DMS114 treated with DMSO at 0.1 percent for 48 hours (cell line): Measurements from ENCODE around the gene WDR3.
"Not testable (repeated sequence)": the region's sequence is repeated elsewhere in the genome, so short reads cannot be mapped to it uniquely, and the experiment has no call there.

ENCODE experiments used
- DNase-seq: peaks from one replicate; lab custom pipeline; 2025; ENCODE audit not compliant: unreplicated experiment; lab: John Stamatoyannopoulos, UW

The WDR3 gene

DNA sequence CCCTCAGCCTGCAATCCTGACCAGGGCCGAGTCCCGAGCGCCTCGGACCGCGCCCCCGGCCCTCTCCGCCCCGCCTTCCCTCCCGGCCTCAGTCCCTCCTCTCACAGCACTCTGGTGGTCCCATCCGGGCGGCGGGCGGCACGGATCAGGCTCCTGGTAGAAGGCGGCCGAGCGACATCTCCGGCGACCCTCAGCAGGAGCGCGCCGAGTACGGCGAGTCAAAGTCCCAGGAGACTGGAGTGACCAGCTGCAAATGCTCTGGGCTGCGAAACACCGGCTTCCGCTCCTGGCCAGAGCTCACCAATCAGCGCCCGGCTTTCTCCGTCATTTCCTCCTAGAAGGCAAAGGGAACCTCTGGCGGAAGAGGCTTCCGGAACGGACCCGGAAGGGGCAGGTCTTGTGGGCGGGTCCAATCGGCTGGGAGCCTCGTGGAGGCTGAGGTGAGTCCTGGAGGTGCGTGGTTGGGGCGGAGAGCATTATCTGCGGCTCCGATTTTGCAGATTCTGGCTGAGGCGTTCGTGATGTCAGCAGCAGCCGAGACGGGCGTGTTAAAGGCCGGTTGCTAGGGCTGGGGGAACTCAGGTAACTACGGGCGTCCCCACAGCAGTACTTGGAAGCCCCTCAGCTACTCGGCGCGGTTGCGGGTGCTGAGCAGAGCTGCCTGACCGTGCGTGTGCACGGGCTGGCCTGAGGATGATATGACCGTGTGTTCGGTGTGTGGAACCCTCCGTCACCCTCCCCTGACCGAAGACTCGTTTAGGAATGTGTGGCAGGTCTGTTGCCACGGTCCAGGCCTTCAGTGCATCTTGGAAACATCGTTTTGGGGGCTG, at the start of gene WDR3, which contains the start of gene GDAP2:
Gene WDR3, plus strand, starts transcription at position 397 of the 830 bp plus-strand sequence. CDS start 3,581 bp downstream, outside the sequence.
Gene GDAP2, minus strand, starts transcription at position 279 of the 830 bp plus-strand sequence. CDS start 9,264 bp downstream, outside the sequence.
- peak; percentile 95 for DNase-seq

DNA sequence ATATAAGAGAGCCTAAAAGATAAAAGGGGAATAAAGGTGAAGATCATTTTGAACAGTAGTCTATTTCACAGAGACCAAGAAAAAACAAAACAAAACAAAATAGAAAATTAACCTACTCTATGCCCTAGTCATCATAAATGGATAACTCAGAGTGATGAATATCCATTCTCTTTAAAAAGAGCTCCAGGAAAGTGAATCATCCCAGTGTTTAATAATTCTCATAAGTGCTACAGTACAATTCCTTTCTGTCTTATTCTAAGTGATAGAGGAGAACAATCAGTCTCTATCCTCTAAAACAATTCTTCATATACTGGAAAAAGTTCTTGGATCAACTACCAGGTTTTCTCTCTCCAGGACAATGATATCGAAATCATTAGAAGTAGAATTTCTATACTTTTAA, 45.9 kb upstream of the WDR3 start:
- no peak for DNase-seq

DNA sequence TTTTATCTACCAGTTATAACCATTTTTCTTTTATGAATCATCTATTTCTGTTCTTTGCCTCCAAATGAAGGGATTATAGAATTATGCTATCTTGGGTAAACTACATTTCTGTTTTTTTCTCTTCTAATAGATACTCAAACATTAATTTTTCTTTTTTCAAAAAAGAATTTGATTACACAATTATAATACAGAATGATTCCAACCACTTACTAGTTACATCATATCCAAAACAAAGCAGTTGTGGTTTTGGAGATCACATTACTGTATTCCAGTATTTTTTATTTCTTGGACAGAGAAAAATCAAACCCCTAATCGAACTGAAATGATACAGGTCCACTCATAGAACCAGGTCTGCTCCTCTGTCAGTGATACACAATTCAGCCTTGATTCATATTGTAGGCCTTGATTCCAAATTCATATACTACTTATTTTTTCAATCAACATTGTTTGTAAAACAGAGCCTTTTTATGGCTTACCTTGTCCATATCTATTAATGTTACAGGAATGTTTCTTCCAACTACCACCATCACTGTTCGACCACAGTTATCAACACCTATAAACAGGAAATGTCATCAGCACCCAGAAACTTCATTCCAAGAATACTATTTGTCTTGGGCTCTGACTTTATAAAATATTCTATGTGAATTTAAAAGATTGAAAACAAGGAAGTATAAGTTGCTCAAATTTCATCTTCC, 43.3 kb upstream of the WDR3 start:
- no peak for DNase-seq

DNA sequence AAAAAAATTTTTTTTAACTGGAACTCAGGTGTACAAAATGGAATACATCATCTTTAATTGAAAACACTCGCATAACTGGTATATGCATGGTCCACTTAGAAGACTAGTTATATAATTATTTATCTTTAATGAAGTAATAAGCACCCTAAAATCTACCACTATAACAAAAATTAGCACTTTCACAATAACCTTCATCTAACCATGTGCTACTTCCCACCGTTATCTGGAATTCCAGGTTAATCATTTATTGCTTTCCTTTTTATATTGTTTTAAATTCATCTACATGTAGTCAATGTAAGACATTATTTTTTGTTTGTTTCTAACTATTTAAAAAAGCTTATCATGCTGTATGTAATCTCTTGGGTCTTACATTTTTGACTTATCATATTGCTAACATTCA, 39.1 kb upstream of the WDR3 start:
- no peak for DNase-seq

DNA sequence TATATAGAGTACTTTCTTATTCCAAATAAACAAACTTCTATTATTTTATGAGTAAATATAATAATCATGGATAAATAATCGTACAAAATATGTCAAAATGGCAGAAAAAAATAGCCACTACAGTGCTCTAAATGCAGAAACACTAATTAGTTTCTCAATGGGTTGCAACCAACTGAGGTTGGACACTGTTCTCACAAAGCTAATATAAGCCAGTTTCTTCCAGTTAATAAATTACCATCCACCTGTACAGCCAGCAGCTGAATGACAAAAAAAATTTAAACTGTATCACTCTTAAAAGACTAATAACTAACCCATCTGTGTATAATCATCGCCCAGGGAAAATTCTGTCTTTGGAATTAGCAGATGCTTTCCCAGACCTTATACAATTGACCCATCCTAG, 37.0 kb upstream of the WDR3 start:
- DNase-seq: no peak

DNA sequence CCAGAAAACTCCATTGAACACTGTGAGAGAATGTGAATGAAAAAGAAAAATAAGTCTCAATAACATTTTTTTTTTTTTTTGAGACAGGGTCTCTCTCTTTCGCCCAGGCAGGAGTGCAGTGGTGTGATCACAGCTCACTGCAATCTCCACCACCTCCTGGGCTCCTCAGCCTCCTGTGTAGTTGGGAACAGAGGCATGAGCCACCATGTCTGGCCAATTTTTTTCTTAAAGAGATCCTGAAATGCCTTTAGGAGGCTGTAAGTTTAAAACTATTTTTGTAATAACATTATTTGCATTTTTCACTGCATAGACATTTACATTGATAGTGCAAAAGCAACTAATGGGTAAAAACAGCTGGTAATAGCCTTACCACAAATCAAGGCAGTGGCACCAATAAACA, 35.5 kb upstream of the WDR3 start:
- DNase-seq: no peak

DNA sequence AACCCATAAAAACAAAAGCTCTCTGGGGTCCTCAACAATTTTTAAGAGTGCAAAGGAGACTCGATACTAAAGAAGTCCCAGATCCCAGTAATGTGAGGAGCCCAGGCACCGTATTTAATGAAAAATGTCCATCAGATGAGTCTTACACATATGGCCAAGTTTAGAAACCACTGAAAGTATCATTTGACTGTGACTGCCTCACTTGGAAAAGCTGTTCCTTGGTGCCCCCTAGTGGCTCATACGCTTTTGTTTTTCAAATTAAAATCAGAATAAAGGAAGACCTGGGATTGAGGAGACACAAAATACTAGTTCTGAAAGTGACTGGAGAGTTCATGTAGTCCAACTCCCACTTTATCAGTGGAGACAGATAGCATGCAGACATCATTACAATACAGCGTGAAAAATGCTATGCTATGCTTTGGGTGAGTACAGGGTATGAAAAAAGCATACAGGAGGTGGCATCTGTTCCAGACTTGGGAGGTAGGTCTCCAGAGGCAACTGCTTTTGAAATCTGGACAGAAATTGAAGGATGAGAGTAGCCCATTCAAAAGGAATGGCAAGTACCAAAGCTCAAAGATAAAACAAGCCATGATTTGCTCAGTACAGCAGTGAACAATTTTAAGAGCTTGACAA, 33.9 kb upstream of the WDR3 start:
- DNase-seq: peak; percentile 75

DNA sequence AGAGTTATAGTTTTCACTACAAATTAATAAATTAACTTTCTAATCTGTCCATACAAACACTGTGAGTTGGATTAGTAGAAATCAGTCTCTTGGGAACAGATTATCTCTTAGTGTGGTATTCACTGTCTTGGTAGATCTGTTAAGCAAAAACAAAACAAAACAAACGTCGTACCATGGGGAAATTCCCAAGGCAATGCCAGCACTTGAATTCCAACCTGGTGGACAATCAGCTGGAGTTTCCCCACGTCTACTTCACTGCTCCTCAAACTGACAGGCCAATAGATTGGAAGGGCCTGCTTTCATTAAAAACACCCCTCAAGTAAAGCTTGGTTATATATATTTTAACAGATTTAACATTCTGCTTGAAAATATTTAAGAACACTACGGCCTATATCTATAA, 32.0 kb upstream of the WDR3 start:
- DNase-seq: no peak

DNA sequence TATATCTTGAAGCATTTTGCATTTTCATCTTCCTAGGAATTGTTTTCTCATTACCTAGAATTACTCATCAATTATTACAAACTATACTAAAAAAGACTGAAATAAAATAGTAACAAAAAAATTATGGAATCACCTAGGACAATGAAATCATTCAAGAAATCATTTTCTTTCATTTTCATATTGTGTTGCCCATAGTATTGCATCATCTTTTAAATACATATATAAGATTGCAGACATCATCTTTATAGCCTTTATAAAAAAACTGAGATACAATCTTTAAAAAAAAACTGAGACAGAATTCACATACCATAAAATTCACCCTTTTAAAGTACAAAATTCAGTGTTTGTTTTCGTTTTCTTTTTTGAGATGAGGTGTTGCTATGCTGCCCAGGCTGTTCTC, 29.7 kb upstream of the WDR3 start:
- DNase-seq: no peak

DNA sequence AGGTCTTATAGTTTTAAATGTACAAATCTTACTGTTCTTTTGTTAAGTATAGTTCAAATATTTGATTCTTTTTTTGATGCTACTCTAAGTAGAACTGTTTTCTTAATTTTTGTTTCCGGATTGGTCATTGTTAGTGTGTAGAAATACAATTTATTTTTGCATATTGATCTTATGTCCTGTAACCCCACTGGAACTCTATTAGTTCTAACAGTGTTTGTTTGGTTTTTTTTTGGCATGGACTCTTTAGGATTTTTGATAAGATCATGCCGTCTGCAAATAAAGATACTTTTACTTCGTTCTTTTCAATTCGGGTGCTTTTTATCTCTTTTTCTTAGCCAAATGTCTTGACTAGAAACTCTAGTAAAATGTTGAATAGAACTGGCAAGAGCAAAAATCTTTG, 26.6 kb upstream of the WDR3 start:
- DNase-seq: no peak

DNA sequence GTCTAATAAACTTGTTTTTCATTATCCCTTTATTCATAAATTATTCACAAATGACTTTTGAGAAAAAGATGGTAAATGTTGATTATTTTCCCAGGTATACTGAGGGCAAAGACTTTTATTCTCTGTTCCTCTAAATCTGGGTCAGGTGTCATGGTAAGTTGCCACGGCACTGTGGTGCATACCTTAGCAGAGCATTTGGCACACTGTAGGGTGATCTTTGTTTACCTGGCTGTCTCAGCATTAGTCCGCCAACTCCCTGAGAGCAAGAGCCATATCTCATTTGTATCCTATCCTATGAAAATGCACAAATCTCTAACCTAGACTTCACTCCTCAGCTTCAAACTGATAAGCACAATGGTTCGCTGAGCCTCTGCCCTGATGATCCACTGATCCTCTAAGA, 25.1 kb upstream of the WDR3 start:
- DNase-seq: no peak

DNA sequence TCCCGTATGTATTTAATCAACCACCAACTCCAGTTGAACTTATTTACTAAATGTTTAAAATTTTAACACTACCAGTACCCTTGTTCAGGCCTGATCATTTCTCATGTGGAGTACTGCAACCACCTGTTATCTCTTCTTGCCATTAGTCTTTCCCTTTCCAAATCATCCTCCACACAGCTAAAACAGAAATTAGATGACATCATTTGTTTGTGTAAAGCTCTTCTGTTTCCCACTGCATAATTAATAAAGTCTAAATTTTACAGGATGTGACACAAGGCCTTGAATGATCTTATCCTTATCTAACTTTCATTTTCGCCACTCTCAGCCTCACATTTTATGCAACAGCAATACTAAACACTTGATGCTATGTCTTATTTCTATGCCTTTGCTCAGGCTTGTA, 24.5 kb upstream of the WDR3 start:
- no peak for DNase-seq

DNA sequence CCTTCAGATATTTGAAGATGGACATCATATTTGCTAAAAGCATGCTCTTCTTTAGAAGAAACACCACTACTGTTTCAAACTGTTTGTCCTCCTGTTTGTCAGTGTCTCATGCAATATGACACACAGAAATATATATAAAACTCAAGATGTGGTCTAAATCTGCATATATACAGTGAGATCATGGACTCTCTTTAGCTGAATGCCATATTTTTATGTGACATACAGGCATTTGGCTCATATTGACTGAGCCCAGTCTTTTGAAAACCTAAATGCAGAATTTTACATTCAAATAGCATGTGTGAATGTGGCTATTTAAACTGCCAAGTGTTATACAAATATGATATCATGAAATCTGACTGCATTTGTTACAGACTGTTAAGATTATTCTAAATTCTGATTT, 18.5 kb upstream of the WDR3 start:
- DNase-seq: no peak

DNA sequence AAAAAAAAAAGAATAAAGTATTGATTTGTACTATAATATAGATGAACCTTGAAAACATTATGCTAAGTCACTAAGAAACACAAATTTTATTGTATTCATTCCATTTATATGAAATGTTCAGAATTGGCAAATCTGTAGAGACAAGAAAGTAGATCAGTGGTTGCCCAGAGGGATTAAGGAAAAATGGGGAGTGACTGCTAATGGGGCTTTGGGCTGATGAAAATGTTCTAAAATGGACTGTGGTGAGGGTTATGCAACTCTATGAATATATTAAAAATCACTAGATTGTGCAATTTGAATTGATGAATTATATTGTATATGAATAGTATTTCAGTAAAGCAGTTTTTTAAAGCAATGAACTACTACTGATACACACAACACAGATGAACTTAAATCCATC, 10.2 kb upstream of the WDR3 start:
- DNase-seq: no peak

DNA sequence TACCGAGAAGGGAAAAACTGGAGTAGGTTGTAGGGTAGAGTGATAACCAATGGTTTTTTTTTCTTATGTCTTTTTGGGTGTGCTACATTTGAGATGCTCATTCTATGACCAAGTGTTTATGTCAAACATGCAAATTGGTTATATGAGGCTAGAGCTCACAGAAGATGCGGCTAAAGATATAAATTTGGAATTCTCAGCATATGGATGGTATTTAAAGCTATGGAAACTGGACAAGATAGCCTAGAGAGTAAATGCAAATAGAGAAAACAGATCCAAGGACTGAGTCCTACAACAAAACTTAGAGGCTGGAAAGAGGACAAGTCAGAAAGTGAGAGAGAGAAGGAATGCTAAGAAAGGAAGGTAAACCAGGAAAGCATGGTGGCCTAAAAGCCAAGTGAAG, 7.5 kb upstream of the WDR3 start:
- DNase-seq: no peak

DNA sequence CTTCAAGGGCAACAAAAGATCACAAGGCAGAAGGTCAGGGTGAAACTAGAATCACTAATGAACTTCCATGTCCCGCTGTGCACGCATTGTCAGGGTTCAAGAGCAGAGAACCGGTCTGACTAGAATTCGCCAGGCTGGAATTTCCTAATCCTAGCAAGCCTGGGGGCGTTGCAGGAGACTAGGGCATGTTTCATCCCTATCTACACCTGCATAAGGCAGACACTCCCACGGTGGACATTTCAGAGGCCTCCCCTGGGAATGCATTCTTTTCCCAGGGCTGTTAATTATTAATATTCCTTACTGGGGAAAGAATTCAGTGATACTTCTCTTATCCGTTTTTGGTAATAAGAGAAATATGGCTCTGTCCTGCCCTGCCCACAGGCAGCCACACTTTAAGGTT, 6.8 kb upstream of the WDR3 start:
- not testable (repeated sequence) for DNase-seq

DNA sequence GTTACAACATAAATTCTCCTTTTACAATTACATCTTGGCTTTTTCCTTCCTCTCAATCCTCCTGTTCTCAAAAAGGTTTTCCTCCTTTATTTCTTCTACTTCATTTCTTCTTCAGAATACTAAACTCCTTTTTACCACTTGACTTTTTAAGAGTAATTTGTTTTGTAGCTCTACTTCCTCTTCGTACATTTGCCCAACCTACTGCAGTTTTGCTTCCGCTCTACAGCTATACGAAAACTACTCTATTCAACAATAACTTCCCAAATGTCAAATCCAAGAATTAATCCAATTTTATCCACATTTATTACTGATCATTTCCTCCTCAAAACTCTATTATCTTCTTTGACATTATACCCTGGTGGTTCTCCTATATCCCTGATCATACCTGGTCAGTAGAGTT, 3.6 kb upstream of the WDR3 start:
- no peak for DNase-seq

DNA sequence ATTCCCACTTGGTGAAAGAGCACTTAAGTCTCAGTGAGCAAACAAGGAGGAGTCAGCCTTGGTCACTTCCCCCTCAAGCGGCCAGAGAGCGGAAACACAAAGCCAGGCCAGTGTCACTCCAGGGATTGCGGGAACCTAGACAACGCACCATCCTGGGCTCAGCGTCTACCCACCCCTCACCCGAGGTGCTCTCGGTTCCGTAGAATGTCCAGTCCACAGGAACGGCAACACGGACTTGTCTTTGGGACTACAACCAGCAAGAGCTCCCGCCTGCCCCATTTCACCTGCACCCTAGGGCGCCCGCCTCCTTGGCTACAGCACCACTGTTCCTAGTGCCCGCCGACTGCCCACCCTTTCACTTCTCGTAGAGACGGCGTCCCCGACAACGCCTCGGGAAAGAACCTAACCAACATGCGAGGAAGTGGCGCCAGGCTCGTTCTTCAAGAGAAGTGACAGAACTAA, 627 bp upstream of the WDR3 start:
- DNase-seq: peak; percentile 55

DNA sequence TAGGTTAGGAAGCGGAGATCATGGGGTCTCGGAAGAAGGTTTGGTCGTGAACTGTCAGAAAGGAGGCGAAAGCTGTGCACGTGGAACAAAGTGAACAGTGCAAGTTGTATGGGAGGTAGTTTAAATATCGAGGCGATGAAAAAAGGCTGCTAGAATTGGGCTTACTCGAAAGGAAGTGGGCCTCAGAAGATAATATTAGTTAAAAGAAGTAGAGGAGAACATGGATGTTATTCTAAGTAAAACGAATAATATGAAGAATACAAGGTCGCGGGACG, 571 bp downstream of the WDR3 start:
- no peak for DNase-seq

DNA sequence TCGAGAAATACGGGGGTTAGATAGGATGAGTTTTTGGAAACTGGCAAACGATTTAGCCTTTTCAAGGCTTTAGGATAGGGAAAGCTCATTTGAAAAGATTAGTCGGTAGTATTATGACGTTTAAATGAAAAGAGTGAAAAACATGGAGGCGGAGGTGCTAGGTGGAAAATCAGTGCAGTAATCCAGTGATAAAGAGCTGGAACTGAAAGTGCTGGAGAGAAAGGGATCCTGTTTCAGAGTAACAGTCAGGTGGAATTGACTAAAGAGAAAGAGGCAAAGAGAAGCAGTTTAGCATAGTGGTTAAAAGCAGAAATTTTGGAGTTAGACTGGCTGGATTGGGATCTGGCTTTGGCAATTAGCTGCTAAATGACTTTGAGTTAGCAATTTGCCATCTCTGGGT, 945 bp downstream of the WDR3 start:
- no peak for DNase-seq

DNA sequence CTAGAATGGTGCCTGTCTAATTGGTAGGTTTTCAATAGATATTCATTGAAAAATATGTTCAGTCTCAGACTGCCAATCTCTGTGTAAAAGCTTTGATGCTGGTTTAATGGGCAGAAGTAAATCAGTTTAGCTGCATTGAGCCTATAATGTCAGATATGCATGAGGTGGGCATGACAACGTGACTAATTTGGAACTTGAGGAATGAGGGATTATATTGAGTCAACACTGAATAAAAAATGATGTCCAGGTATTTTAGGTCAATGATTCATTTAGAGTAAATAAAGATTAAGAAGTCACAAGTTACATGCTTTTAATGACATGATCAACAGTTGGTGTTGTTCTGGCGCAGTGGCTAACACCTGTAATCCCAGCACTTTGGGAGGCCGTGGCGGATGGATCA, 3.0 kb downstream of the WDR3 start:
- no peak for DNase-seq

DNA sequence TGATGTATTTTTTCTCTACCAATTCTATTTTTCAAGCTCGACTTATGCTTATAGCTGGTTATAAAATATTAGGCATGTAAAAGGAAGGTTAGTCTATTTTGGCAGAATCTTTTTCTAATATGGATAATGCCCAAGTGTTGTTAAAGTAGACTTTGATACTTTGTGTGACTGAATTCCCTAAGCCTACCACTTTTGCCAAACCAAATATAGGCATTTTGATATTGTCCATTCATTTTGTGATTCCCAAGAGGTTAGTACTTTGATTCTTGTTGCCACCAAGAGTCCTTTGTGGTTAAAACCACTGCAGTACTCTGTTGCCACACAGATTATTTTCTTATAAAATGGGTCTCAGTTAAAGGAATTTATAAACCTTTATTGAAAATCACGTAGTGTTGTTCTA, 4.2 kb downstream of the WDR3 start:
- DNase-seq: no peak
